Measurements from ENCODE around the gene TMEM255A. TPM values are rescaled to one million over a fixed set of nuclear protein-coding genes. Genes with fewer than 3 reads are reported as not detected.

Gene TMEM255A
- total RNA-seq, 1 donor, result under 0.01 TPM

DNA sequence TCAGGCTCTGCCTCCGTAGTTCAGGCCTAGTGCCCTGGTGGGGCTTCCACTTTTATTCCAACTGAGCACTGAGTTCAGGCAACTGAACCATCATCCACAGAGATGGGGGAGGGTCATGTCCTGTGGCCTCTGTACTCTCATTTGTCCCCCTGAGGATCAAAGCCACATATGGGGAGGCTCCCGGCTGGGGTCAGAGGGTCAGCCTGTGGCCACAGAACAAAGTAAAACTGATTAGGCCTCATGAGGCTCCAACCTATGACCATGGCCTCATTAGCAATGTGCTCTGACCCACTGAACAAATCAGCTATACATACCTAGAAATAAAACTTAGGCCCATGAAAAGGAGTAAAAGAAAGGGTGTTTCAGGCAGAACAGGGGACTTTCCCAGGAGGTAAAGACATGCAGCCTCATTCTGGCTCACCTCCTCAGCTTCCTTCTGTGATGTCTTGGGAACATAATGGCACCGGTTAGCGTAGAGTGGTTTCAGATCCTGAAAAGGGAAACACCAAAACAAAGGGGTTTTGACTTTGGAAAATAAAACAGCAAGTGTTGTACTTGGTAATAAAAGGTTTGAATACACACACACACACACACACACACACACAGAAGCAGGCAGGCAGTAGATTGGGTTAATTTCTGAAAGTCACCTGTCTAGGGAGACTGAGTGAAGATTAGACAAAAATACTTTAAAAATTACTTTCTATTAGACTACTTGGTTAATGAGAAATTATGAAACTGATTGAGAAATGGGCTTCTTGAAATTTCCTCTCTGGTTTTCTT lies 24.3 kb downstream of the TMEM255A start:
- TF ChIP-seq, protein P1, sequence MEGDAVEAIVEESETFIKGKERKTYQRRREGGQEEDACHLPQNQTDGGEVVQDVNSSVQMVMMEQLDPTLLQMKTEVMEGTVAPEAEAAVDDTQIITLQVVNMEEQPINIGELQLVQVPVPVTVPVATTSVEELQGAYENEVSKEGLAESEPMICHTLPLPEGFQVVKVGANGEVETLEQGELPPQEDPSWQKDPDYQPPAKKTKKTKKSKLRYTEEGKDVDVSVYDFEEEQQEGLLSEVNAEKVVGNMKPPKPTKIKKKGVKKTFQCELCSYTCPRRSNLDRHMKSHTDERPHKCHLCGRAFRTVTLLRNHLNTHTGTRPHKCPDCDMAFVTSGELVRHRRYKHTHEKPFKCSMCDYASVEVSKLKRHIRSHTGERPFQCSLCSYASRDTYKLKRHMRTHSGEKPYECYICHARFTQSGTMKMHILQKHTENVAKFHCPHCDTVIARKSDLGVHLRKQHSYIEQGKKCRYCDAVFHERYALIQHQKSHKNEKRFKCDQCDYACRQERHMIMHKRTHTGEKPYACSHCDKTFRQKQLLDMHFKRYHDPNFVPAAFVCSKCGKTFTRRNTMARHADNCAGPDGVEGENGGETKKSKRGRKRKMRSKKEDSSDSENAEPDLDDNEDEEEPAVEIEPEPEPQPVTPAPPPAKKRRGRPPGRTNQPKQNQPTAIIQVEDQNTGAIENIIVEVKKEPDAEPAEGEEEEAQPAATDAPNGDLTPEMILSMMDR (IDR thresholded peaks at IDR 0.05; ENCODE audit: insufficient read depth, low read depth, low read length), result no peak
- DNase-seq (ENCODE audit: low read depth), result no peak
- H3K4me3 ChIP-seq (ENCODE audit: low read depth, low read length), result no peak overlapping the region

DNA sequence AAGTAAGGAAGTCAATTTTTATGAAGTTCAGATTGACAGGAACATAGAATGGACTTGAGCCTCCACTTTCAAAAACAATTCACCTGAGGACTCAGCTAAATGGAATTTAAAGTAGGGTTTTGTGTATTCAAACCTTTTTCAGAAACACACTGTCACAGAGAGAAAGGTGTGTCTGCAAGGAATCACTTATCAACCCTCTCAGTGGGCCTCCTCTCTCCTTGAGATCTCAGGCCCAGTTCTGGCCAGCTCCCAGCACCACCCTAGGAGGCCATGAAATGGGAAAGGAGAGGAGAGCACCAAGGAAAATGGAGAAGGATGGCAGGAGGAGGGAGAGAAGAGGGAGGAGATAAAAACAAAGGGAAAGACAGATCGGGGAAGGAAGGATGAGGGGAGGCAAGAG lies 28.6 kb downstream of the TMEM255A start:
- DNase-seq (ENCODE audit: low read depth), result no peak
- H3K4me3 ChIP-seq (ENCODE audit: low read depth, low read length), result no peak overlapping the region
- TF ChIP-seq, protein P1 (IDR thresholded peaks at IDR 0.05; ENCODE audit: insufficient read depth, low read depth, low read length), result no peak

DNA sequence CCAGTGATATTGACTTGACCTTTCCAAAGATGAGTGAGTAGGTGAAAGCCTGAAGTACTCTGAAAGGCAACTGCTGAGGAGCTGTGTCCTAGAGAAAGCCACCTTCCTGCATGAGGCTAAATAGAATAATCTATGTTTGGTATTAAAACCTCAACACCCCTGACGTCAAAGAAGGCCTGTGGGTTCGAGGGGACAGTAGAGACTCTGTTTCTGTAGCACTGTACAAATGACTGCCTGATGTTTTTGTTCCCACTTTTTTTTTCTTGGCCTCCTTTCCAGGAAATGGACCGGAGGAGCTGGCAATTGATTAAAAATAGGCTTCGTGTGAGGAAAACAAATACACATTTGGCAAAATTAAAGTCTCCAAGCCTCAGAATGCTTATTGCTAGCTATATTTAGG lies 29.5 kb downstream of the TMEM255A start:
- H3K4me3 ChIP-seq (ENCODE audit: low read depth, low read length), result no peak overlapping the region
- no peak for DNase-seq (ENCODE audit: low read depth)
- TF ChIP-seq, protein P1 (IDR thresholded peaks at IDR 0.05; ENCODE audit: insufficient read depth, low read depth, low read length), result no peak

DNA sequence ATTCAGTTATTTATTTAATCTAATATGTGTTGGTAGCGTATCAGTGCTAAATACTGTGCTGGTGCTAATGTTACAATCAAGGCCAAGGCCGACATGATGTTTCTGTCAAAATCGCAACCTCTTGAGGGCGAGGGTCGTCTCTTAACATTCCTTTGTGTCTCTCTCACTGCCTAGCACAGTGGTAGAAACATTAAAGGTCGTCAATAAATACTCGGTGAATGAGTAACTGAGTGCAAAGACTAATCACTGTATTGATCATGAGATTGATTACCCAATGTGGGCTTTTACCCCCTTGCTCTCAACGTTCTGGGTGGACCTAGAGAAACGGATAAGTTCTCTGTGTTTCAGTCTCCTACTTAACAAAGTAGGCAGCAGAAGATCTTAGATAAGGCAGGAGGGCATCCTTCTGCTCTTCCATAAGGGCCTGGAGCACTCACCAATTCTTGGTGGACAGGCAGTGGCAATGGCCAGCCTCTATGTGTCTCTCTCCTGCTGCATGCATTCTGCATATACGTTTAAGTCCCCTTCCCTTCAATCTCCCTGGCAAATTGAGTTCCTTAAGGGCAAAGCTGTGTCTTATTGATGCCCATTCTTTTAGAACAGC lies 30.1 kb downstream of the TMEM255A start:
- H3K4me3 ChIP-seq (ENCODE audit: low read depth, low read length), result no peak overlapping the region
- TF ChIP-seq, protein P1 (IDR thresholded peaks at IDR 0.05; ENCODE audit: insufficient read depth, low read depth, low read length), result no peak
- no peak for DNase-seq (ENCODE audit: low read depth)

DNA sequence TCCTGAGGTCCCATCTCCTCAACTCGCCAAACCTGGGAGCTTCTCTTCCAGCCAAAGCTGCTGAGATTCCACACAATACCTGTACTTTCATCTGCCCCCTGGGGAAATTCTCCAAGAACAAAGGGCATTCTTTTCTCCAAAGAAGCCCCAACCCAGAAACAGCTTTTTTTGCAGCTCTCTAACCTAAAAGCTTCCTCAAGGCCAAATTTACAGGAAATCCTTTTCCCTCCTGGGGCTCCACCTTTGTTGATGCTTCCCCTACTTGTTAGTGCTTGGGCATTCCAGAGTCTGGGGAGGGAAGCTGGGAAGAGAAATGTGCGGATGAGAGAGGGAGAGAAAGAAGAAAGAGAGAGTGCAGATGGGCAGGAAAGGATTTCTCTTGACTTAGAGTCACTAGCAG lies 36.3 kb downstream of the TMEM255A start:
- H3K4me3 ChIP-seq (ENCODE audit: low read depth, low read length), result no peak overlapping the region
- TF ChIP-seq, protein P1 (IDR thresholded peaks at IDR 0.05; ENCODE audit: insufficient read depth, low read depth, low read length), result no peak
- DNase-seq (ENCODE audit: low read depth), result no peak

DNA sequence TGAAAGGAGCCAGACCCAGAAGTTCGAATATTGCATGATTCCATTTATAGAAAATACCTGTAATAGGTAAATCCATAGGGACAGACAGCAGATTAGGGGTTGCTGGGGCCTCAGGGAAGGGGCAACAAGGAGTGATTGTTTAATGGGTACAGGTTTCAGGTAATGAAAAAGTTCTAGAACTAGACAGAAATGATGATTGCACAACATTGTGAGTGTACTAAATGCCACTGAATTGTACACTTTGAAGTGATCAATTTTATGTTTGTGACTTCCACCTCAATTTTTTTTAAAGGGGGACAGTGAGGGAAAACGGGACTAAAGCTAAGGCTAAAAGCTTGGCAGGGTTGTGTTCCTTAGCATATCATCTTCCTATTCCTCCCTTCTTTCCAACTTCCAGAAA lies 37.1 kb downstream of the TMEM255A start:
- no peak overlapping the region for H3K4me3 ChIP-seq (ENCODE audit: low read depth, low read length)
- TF ChIP-seq, protein P1 (IDR thresholded peaks at IDR 0.05; ENCODE audit: insufficient read depth, low read depth, low read length), result no peak
- DNase-seq (ENCODE audit: low read depth), result no peak
